GM12872 (cell line): ENCODE data around the gene RTKN2.

Experiments used
- CTCF ChIP-seq: IDR thresholded peaks from 3 replicates; pipeline ENCODE4 v1.5.1; 2011; ENCODE audit warnings: low read depth, mild to moderate bottlenecking, low read length, moderate library complexity; ENCODE audit not compliant: insufficient read depth

RTKN2 gene

GRCh38 chr10:62205750-62206399 lies 62.8 kb downstream of the RTKN2 start:
- TF ChIP-seq CTCF = no peak

- TF ChIP-seq CTCF = no peak
Observed at GRCh38 chr10:62199584-62199983, 69.1 kb downstream of the RTKN2 start.

- no peak for TF ChIP-seq CTCF
Observed at GRCh38 chr10:62196528-62196927, 72.1 kb downstream of the RTKN2 start.

- TF ChIP-seq CTCF = no peak
Observed at GRCh38 chr10:62195675-62195926, 73.0 kb downstream of the RTKN2 start.

- TF ChIP-seq CTCF = no peak
Observed at GRCh38 chr10:62194924-62195674, 73.5 kb downstream of the RTKN2 start.

- no peak for TF ChIP-seq CTCF
Observed at GRCh38 chr10:62193479-62193878, 75.2 kb downstream of the RTKN2 start.

GRCh38 chr10:62189131-62189530 lies 79.5 kb downstream of the RTKN2 start:
- no peak for TF ChIP-seq CTCF
